ENCODE results near the gene KANSL1. TPM values are rescaled to one million over a fixed set of nuclear protein-coding genes. Genes with fewer than 3 reads are reported as not detected.
"Not testable (repeated sequence)": the region's sequence is repeated elsewhere in the genome, so short reads cannot be mapped to it uniquely, and the experiment has no call there.

Gene KANSL1
- polyA plus RNA-seq, 3 donors, result 53.4 to 57.6 (median 53.7) TPM

DNA sequence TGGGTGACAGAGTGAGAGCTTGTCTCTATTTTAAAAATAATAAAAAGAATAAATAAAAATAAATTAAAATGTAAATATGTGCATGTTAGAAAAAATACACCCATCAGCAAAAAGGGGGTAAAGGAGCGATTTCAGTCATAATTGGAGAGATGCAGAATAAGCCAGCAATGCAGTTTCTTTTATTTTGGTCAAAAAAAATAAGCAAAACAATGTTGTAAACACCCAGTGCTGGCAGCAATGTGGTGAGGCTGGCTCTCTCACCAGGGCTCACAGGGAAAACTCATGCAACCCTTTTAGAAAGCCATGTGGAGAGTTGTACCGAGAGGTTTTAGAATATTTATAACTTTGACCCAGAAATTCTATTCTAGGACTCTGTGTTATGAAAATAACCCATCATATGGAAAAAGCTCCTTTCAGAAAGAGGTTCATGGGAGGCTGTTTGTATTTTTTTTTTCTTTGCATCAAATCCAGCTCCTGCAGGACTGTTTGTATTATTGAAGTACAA, 185.7 kb downstream of the KANSL1 start:
- DNase-seq (ENCODE audit: low read depth in 3 of 3, low spot score in 2 of 3), result no peak

DNA sequence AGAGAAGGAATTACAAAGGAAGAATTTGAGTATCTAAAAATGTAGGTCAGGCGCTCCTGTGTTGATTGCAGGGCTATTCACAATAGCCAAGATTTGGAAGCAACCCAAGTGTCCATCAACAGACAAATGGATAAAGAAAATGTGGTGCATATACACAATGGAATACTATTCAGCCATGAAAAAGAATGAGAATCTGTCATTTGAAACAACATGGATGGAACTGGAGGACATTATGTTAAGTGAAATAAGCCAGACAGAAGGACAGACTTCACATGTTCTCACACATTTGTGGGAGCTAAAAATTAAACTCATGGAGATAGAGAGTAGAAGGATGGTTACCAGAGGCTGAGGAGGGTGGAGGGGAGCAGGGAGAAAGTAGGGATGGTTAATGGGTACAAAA, 187.1 kb downstream of the KANSL1 start:
- DNase-seq (ENCODE audit: low read depth in 3 of 3, low spot score in 2 of 3), result not testable (repeated sequence)

GRCh38 chr17:46003907-46004748, 189.1 kb downstream of the KANSL1 start:
- no peak for DNase-seq (ENCODE audit: low read depth in 3 of 3, low spot score in 2 of 3)

GRCh38 chr17:46002973-46003316, 190.3 kb downstream of the KANSL1 start:
- no peak for DNase-seq (ENCODE audit: low read depth in 3 of 3, low spot score in 2 of 3)

- DNase-seq (ENCODE audit: low read depth in 3 of 3, low spot score in 2 of 3), result peak; percentile 27 to 54 (median 40)
These were observed 190.8 kb downstream of the KANSL1 start for GRCh38 chr17:46002311-46002972.

- DNase-seq (ENCODE audit: low read depth in 3 of 3, low spot score in 2 of 3), result no peak
These were observed 191.6 kb downstream of the KANSL1 start for GRCh38 chr17:46001390-46002310.

DNA sequence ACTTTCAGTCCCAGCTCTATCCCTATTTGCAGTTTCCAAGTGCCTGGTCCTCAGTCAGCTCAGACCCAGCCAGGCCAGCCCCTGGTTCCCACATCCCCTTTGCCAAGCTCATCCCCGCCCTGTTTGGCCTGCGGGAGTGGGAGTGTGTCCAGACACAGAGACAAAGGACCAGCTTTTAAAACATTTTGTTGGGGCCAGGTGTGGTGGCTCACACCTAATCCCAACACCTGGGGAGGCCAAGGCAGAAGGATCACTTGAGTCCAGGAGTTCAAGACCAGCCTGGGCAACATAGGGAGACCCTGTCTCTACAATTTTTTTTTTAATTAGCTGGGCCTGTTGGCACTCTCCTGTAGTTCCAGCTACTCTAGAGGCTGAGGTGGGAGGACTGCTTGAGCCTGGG, 192.5 kb downstream of the KANSL1 start:
- no peak for DNase-seq (ENCODE audit: low read depth in 3 of 3, low spot score in 2 of 3)

- DNase-seq (ENCODE audit: low read depth in 3 of 3, low spot score in 2 of 3), result no peak
These were observed 192.9 kb downstream of the KANSL1 start for GRCh38 chr17:46000292-46000691.

- DNase-seq (ENCODE audit: low read depth in 3 of 3, low spot score in 2 of 3), result no peak
These were observed 193.3 kb downstream of the KANSL1 start for GRCh38 chr17:45999900-46000290.

DNA sequence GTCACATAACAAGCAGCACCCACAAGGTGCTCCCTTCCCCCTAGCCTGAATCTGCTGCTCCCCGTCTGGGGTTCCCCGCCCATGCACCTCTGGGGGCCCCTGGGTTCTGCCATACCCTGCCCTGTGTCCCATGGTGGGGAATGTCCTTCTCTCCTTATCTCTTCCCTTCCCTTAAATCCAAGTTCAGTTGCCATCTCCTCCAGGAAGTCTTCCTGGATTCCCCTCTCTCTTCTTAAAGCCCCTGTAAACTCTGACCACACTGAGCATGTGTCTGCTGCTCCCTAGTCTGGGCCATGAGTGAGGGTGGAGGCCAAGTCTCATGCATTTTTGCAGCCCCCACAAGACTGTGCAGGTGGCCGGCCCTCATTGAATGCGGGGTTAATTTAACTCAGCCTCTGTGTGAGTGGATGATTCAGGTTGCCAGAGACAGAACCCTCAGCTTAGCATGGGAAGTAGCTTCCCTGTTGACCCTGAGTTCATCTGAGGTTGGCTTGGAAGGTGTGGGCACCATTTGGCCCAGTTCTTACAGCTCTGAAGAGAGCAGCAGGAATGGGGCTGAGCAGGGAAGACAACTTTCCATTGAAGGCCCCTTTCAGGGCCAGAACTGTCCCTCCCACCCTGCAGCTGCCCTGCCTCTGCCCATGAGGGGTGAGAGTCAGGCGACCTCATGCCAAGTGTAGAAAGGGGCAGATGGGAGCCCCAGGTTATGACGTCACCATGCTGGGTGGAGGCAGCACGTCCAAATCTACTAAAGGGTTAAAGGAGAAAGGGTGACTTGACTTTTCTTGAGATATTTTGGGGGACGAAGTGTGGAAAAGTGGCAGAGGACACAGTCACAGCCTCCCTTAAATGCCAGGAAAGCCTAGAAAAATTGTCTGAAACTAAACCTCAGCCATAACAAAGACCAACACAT, 194.0 kb downstream of the KANSL1 start, which contains the start of gene STH:
TSS of gene STH (plus strand) at position 264 of the 913 bp plus-strand sequence. CDS start at position 294, 30 bp downstream.
- no peak for DNase-seq (ENCODE audit: low read depth in 3 of 3, low spot score in 2 of 3)

- no peak for DNase-seq (ENCODE audit: low read depth in 3 of 3, low spot score in 2 of 3)
These were observed 195.6 kb downstream of the KANSL1 start for GRCh38 chr17:45997624-45998023.

- DNase-seq (ENCODE audit: low read depth in 3 of 3, low spot score in 2 of 3), result no peak
These were observed 196.1 kb downstream of the KANSL1 start for GRCh38 chr17:45997166-45997565.

GRCh38 chr17:45996282-45996937, 196.8 kb downstream of the KANSL1 start:
- DNase-seq (ENCODE audit: low read depth in 3 of 3, low spot score in 2 of 3), result no peak

DNA sequence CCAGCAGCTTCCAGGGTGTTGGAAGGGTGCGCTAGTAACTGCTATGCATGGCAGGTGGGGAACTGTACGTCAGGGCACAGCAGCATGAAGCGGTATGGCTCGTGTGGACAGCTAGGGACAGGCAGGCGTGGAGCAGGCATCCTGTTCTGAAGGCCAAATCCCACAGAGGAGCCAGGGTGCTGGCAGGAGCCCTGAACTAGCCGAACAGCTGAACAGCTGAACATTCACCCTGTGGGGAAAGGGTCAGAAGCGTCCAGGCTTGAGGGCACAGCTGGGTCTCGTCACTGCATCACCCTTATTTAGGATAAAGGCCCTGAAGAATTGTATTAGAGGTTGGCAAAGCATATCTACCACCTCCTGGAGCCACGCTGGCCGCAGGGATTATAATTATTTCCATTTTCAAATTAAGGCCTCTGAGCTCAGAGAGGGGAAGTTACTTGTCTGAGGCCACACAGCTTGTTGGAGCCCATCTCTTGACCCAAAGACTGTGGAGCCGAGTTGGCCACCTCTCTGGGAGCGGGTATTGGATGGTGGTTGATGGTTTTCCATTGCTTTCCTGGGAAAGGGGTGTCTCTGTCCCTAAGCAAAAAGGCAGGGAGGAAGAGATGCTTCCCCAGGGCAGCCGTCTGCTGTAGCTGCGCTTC, 197.5 kb downstream of the KANSL1 start:
- DNase-seq (ENCODE audit: low read depth in 3 of 3, low spot score in 2 of 3), result no peak

- no peak for DNase-seq (ENCODE audit: low read depth in 3 of 3, low spot score in 2 of 3)
These were observed 198.2 kb downstream of the KANSL1 start for GRCh38 chr17:45994987-45995386.

GRCh38 chr17:45993962-45994627, 199.1 kb downstream of the KANSL1 start:
- DNase-seq (ENCODE audit: low read depth in 3 of 3, low spot score in 2 of 3), result no peak

DNA sequence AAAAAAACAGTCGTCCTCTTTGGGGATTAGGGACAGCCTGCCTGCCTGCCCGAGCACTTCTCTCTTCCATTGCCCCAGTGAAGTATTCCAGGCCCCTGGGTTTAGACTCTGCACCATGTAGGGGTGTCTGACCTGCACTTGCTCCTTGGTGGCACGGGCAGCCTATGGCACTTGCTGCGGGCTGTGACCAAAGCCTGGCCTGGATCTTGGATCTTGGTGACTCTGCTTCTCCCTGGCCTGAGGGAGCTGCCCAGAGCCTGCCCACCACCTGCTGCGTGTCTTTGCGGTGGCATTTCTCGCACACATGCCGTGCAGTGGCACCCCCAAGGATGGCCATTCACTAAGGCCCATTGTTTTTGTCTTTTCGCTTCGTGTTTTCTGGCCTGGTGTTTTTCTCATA, 200.3 kb downstream of the KANSL1 start:
- DNase-seq (ENCODE audit: low read depth in 3 of 3, low spot score in 2 of 3), result no peak

GRCh38 chr17:45992175-45992574, 201.1 kb downstream of the KANSL1 start:
- no peak for DNase-seq (ENCODE audit: low read depth in 3 of 3, low spot score in 2 of 3)
